Measurements from ENCODE around the gene PAK2. TPM values are rescaled to one million over a fixed set of nuclear protein-coding genes. Genes with fewer than 3 reads are reported as not detected.
"Not testable (repeated sequence)": the region's sequence is repeated elsewhere in the genome, so short reads cannot be mapped to it uniquely, and the experiment has no call there.

Gene PAK2
- total and polyA plus RNA-seq, 7 experiments from 2014 or later: 25.8 to 97.3 (median 75.1) TPM

- H3K4me1 Mint-ChIP-seq; POLR2A ChIA-PET; DNase-seq; H3K4me3 Mint-ChIP-seq; H3K4me3 ChIP-seq (ENCODE audit: low read length); H3K36me3 ChIP-seq (ENCODE audit: control insufficient read depth in 2 of 3, insufficient read depth in 3 of 3, low read length in 3 of 3); H3K36me3 Mint-ChIP-seq; H3K9me3 Mint-ChIP-seq; H3K27me3 Mint-ChIP-seq; H3K4me1 ChIP-seq (ENCODE audit: control insufficient read depth in 2 of 2, insufficient read depth in 2 of 2, low read length in 2 of 2); H3K27me3 ChIP-seq (ENCODE audit: control insufficient read depth in 2 of 2, insufficient read depth in 2 of 2, low read length in 2 of 2); H3K27ac Mint-ChIP-seq; H3K27ac ChIP-seq (ENCODE audit: low read depth, low read length); CTCF ChIA-PET; ATAC-seq; H3K9me3 ChIP-seq (ENCODE audit: control insufficient read depth in 2 of 3, low read length in 3 of 3): not testable (repeated sequence)
- intact Hi-C loops (cut with micrococcal nuclease): loop anchor here (2.0 to 10.0 kb wide), 3 partner anchors 235 to 348 kb away; no protein-coding TSS in a partner anchor
These were observed 99.7 kb downstream of the PAK2 start for GRCh38 chr3:196839351-196839750.

GRCh38 chr3:196842567-196843434, 103.1 kb downstream of the PAK2 start:
- Histone ChIP-seq H3K9me3 (ENCODE audit: control insufficient read depth in 2 of 3, low read length in 3 of 3) (no peaks in the 10 kb centered on the region), H3K4me1 (ENCODE audit: control insufficient read depth in 2 of 2, insufficient read depth in 2 of 2, low read length in 2 of 2) (no peaks in the 10 kb centered on the region), H3K27ac (ENCODE audit: low read depth, low read length) (no peak overlapping the region), H3K27me3 (ENCODE audit: control insufficient read depth in 2 of 2, insufficient read depth in 2 of 2, low read length in 2 of 2) (no peaks in the 10 kb centered on the region), H3K36me3 (ENCODE audit: control insufficient read depth in 2 of 3, insufficient read depth in 3 of 3, low read length in 3 of 3) (no peaks in the 10 kb centered on the region), H3K4me3 (ENCODE audit: low read length) (no peak overlapping the region)
- Mint-ChIP-seq H3K27me3 (no peaks in the 10 kb centered on the region), H3K4me3 (no peak overlapping the region), H3K9me3 (no peaks in the 10 kb centered on the region), H3K36me3 (no peaks in the 10 kb centered on the region), H3K27ac (no peak overlapping the region), H3K4me1 (peaks cover 0 to 7% (median 0%) of the 10 kb centered on the region in 7 donors)
- DNase-seq (no peak), ATAC-seq (no peak)
- CTCF ChIA-PET: no interaction called here
- POLR2A ChIA-PET: interaction anchor here (1.0 kb wide), 1 partner anchor 100 kb away, joined by 3 read pairs; the partner anchor contains the start of gene NCBP2
- intact Hi-C loops (cut with micrococcal nuclease): no loop called here

- DNase-seq: no peak
- no peaks in the 10 kb centered on the region for H3K4me1 ChIP-seq (ENCODE audit: control insufficient read depth in 2 of 2, insufficient read depth in 2 of 2, low read length in 2 of 2)
- no peak overlapping the region for H3K4me3 ChIP-seq (ENCODE audit: low read length)
- H3K4me1 Mint-ChIP-seq: peaks cover 0 to 5% (median 0%) of the 10 kb centered on the region in 7 donors
- H3K27ac ChIP-seq (ENCODE audit: low read depth, low read length): no peak overlapping the region
- no peak for ATAC-seq
- H3K27me3 ChIP-seq (ENCODE audit: control insufficient read depth in 2 of 2, insufficient read depth in 2 of 2, low read length in 2 of 2): no peaks in the 10 kb centered on the region
- POLR2A ChIA-PET: no interaction called here
- intact Hi-C loops (cut with micrococcal nuclease): no loop called here
- H3K36me3 ChIP-seq (ENCODE audit: control insufficient read depth in 2 of 3, insufficient read depth in 3 of 3, low read length in 3 of 3): no peaks in the 10 kb centered on the region
- H3K9me3 Mint-ChIP-seq: no peaks in the 10 kb centered on the region
- H3K9me3 ChIP-seq (ENCODE audit: control insufficient read depth in 2 of 3, low read length in 3 of 3): no peaks in the 10 kb centered on the region
- no peak overlapping the region for H3K4me3 Mint-ChIP-seq
- H3K27ac Mint-ChIP-seq: no peak overlapping the region
- CTCF ChIA-PET: no interaction called here
- H3K36me3 Mint-ChIP-seq: no peaks in the 10 kb centered on the region
- H3K27me3 Mint-ChIP-seq: no peaks in the 10 kb centered on the region
These were observed 103.9 kb downstream of the PAK2 start for GRCh38 chr3:196843435-196844110.

- H3K27me3 ChIP-seq (ENCODE audit: control insufficient read depth in 2 of 2, insufficient read depth in 2 of 2, low read length in 2 of 2); H3K4me1 ChIP-seq (ENCODE audit: control insufficient read depth in 2 of 2, insufficient read depth in 2 of 2, low read length in 2 of 2); H3K9me3 ChIP-seq (ENCODE audit: control insufficient read depth in 2 of 3, low read length in 3 of 3); CTCF ChIA-PET; H3K27me3 Mint-ChIP-seq; intact Hi-C loops (cut with micrococcal nuclease); H3K9me3 Mint-ChIP-seq; H3K36me3 Mint-ChIP-seq; DNase-seq; H3K4me3 ChIP-seq (ENCODE audit: low read length); ATAC-seq; H3K4me1 Mint-ChIP-seq; H3K27ac Mint-ChIP-seq; H3K36me3 ChIP-seq (ENCODE audit: control insufficient read depth in 2 of 3, insufficient read depth in 3 of 3, low read length in 3 of 3); H3K4me3 Mint-ChIP-seq; H3K27ac ChIP-seq (ENCODE audit: low read depth, low read length); POLR2A ChIA-PET: not testable (repeated sequence)
These were observed 104.9 kb downstream of the PAK2 start for GRCh38 chr3:196844235-196845219.

GRCh38 chr3:196848375-196848774, 108.7 kb downstream of the PAK2 start:
- intact Hi-C loops (cut with micrococcal nuclease); H3K4me3 ChIP-seq (ENCODE audit: low read length); H3K27me3 ChIP-seq (ENCODE audit: control insufficient read depth in 2 of 2, insufficient read depth in 2 of 2, low read length in 2 of 2); CTCF ChIA-PET; H3K4me3 Mint-ChIP-seq; POLR2A ChIA-PET; H3K27ac ChIP-seq (ENCODE audit: low read depth, low read length); H3K27me3 Mint-ChIP-seq; H3K4me1 Mint-ChIP-seq; H3K36me3 ChIP-seq (ENCODE audit: control insufficient read depth in 2 of 3, insufficient read depth in 3 of 3, low read length in 3 of 3); H3K9me3 Mint-ChIP-seq; H3K4me1 ChIP-seq (ENCODE audit: control insufficient read depth in 2 of 2, insufficient read depth in 2 of 2, low read length in 2 of 2); DNase-seq; ATAC-seq; H3K9me3 ChIP-seq (ENCODE audit: control insufficient read depth in 2 of 3, low read length in 3 of 3); H3K27ac Mint-ChIP-seq; H3K36me3 Mint-ChIP-seq: not testable (repeated sequence)

- ChIA-PET CTCF (interaction anchor here (1.2 kb wide), 1 partner anchor 12 kb away, joined by 3 read pairs; no protein-coding TSS in a partner anchor), POLR2A (interaction anchor here (0.7 to 1.2 kb wide), 2 partner anchors 18 to 19 kb away, joined by 3 to 6 read pairs; partner anchors contain the start of gene SENP5)
- ATAC-seq (no peak), DNase-seq (no peak)
- Mint-ChIP-seq H3K36me3 (no peaks in the 10 kb centered on the region), H3K4me1 (peaks cover 0 to 3% (median 0%) of the 10 kb centered on the region in 7 donors), H3K9me3 (no peaks in the 10 kb centered on the region), H3K4me3 (no peak overlapping the region), H3K27ac (no peak overlapping the region), H3K27me3 (peaks cover 0 to 6% (median 4%) of the 10 kb centered on the region in 5 donors)
- Histone ChIP-seq H3K9me3 (ENCODE audit: control insufficient read depth in 2 of 3, low read length in 3 of 3) (no peaks in the 10 kb centered on the region), H3K4me1 (ENCODE audit: control insufficient read depth in 2 of 2, insufficient read depth in 2 of 2, low read length in 2 of 2) (no peaks in the 10 kb centered on the region), H3K27ac (ENCODE audit: low read depth, low read length) (no peak overlapping the region), H3K36me3 (ENCODE audit: control insufficient read depth in 2 of 3, insufficient read depth in 3 of 3, low read length in 3 of 3) (no peaks in the 10 kb centered on the region), H3K4me3 (ENCODE audit: low read length) (no peak overlapping the region), H3K27me3 (ENCODE audit: control insufficient read depth in 2 of 2, insufficient read depth in 2 of 2, low read length in 2 of 2) (no peaks in the 10 kb centered on the region)
- intact Hi-C loops (cut with micrococcal nuclease): no loop called here
These were observed 109.6 kb downstream of the PAK2 start for GRCh38 chr3:196849180-196849741.

Measured in naive thymus-derived CD4-positive, alpha-beta T cell (primary cell).